Measurements from ENCODE around the gene ZNF195.
"Not testable (repeated sequence)": the region's sequence is repeated elsewhere in the genome, so short reads cannot be mapped to it uniquely, and the experiment has no call there.

DNA sequence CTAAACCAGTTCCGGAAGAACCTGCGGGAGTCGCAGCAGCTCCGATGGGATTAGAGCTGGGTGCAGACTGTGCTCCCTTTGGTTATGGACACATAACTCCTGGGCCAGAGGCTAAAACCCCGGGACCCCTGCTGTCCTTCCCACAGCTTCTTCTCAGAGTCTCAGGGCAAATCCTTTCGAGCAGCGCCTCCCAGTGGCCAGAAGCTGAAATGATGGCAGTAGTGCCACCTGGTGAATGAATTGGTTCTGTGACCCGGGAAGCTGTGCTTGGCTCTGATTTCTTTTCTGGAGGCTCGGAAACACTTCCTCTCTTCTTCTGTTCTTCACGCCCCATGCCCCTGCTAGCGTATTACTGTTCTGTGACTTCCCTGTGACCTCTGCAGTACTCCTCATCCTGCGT is 29.8 kb upstream of the ZNF195 start:
- TF ChIP-seq, protein P1, sequence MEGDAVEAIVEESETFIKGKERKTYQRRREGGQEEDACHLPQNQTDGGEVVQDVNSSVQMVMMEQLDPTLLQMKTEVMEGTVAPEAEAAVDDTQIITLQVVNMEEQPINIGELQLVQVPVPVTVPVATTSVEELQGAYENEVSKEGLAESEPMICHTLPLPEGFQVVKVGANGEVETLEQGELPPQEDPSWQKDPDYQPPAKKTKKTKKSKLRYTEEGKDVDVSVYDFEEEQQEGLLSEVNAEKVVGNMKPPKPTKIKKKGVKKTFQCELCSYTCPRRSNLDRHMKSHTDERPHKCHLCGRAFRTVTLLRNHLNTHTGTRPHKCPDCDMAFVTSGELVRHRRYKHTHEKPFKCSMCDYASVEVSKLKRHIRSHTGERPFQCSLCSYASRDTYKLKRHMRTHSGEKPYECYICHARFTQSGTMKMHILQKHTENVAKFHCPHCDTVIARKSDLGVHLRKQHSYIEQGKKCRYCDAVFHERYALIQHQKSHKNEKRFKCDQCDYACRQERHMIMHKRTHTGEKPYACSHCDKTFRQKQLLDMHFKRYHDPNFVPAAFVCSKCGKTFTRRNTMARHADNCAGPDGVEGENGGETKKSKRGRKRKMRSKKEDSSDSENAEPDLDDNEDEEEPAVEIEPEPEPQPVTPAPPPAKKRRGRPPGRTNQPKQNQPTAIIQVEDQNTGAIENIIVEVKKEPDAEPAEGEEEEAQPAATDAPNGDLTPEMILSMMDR (IDR thresholded peaks at IDR 0.05): peak; percentile 51 to 80 (median 74)
- TF ChIP-seq POLR2A (IDR thresholded peaks at IDR 0.05): not testable (repeated sequence)
